Left kidney (tissue), 2 donors: ENCODE data around the gene NELL2. TPM values are rescaled to one million over a fixed set of nuclear protein-coding genes. Genes with fewer than 3 reads are reported as not detected.
"Not testable (repeated sequence)": the region's sequence is repeated elsewhere in the genome, so short reads cannot be mapped to it uniquely, and the experiment has no call there.

Experiments used
- DNase-seq: peaks from one replicate; pipeline ENCODE4 v3.0.0-alpha.2; 2013
- polyA plus RNA-seq: library from polyadenylated mRNA; unstranded; fragments of 120-200 nt; gene quantifications from one replicate; pipeline ENCODE4 v1.2.1, GENCODE V29; 2013; ENCODE audit not compliant: insufficient read length

Gene NELL2
- polyA plus RNA-seq, 1 donor = 26.0 TPM

DNA sequence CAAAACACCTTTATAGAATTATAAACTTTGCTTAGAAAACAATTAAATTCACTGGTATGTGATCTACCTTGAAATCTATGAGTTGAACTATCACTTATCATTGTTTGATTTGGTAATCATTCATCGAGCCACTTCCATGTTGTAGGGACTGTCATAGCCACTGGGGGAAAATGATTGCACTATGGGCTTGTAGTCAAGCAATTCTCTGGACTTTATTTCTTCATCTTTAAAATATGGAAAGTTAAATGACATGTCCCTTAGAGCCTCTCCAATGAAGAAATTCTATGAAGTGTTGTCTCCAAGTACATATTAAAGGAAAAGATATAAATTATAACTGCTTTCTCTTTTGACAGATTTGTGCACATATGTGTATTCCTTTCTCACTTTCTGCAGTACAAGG lies 97.3 kb downstream of the NELL2 start:
- no peak for DNase-seq

DNA sequence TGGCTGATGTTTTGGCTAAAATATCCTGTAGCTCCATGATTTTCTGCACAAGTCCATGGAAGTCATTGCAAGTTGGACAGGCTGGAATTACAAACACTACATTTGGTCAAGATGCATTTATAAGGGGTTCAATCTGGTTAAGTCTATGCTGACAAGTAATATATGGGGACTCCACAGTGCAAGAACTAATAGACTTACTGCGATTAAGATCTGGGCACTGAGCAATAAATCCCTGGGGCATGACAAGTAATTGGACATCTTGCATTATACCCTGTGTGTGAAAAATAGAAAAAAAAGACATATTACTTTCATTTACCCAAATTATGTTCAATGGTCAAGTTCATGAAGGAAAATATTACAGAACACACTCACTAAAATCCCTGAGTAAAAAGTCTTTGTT lies 99.1 kb downstream of the NELL2 start:
- no peak for DNase-seq

DNA sequence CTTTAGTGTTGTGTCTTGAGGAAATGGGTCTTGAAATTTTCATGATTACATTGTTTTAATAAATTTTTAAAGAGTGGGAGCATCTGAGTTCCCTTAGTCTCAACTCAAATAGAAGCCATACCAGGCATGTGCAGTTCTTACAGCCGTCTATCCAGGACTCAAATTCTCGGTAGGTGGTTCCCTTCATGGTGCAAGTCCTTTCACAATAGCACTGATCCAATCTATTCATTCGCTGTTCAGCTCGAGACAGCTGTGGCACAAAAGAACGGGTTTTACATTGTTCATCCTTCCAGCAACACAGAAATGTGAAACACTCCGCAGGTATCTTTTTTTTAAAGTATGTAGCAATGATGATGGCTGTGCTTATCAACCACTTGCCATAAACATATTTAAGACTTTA lies 100.2 kb downstream of the NELL2 start:
- DNase-seq = no peak

DNA sequence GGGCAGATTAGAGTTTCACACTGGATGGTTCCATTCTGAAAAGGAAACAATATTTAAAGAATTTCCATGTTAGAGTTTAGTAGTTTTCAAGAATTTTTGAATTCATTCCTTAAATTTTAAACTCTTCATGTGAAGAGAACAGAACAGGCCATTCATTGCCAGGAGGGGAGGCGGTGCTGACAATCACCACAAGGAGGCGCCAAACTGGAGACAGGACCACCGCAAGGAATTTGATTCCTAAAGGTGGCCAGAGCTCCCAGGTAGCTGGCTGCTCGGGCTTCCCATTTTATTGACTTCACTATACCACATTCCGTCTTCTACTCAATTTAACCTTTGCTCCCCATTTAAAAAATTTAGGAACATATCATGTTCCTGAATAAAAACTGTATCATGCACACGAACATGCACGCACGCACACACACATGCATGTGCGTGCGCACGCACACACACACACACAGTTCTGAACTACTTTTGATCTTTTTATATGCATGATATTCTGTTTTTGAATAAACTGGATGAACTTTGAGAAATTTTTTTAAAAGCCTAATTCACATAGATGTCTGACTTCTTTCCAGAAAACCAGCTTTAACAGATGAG lies 101.2 kb downstream of the NELL2 start:
- DNase-seq = no peak

DNA sequence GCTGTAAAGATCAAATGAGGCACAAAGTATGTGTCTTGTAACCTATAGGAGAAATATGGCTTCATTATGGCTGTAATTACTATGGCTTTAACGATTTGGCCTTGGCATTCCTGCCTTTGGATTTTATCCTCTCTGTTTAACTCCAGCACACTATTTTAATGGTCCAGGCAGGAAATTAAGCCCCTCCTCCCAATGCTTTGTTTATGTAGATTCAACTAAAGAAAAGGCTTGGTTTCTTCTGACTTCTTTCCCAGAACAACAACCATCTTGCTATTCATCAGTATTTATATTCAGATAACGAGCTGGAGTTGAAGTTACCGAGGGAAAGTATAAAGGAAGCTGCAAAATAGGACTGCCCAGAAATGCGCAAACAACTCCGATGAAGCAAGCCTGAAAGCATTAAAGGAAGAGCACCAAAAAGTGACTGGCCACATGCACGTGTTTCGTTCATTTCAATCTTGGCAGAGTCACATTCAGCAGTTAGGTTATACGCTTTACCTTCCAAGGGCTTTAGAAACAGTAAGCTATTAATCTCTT lies 104.6 kb downstream of the NELL2 start:
- no peak for DNase-seq

DNA sequence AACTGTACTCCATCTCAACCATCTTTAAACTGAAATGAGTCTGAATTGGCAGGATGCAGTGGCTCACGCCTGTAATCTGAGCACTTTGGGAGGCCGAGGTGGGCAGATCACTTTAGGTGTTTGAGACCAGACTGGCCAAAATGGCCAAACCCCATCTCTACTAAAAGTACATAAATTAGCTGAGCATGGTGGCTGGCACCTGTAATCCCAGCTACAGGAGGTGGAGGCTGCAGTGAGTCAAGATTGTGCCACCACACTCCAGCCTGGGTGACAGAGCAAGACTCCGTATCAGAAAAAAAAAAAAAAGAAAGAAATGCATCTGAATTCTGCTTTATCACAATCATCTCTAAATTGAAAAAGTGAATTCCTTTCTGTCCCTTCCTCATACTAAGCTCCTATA lies 110.3 kb downstream of the NELL2 start:
- DNase-seq = no peak

DNA sequence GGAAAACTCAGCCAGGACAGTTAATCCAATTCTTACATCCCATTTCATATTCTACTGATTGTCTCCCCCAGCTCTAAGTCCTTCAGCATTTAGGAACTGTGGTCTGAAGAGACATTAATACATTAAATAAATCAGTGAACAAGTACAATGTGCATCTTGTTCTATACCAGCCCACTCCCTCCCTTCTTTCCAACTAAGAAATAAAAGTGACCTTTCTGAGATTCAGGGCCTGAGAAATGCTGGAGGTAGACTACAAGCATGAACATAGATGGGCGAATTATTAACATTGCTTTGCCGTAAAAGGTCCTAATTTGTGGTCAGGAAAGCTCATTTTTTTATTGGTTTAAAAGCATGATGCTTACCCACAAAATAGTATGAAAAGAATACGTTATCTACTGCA lies 113.1 kb downstream of the NELL2 start:
- DNase-seq = no peak

DNA sequence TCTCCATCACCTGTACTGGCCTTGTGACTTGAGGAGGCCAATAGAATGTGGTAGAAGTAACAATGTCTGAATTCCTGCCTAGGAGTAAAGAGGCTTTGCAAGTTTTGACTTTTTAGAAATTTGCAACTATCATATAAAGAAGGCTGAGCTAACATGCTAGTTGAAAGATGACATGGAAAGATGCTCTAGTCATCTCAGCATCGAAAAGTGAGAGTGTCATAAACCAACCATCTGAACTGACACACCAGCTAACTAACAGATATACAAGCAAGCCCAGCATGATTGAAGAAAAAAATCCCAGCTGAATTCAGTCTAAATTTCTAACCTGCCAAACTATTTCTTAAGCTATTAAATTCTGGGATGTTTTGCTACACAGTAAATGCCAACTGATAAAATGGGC lies 116.8 kb downstream of the NELL2 start:
- DNase-seq = no peak

DNA sequence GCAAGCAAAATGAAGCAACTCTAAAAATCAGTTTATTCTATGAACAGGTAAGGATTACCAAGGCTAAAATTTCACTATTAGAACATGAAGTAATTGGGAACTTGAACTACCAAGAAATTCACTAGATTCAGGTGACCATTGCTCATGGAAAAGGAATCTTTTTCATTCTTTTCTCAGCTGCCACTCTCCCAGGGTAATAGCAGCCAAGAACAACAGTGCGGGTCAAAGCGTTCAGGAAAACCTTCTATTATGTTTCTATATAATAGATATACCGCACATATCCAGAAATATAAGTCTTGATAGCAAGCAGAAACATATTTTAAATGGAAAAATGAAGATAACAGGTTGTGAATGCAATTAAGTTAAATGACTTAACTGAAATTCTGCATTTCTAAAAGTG lies 125.6 kb downstream of the NELL2 start:
- no peak for DNase-seq

DNA sequence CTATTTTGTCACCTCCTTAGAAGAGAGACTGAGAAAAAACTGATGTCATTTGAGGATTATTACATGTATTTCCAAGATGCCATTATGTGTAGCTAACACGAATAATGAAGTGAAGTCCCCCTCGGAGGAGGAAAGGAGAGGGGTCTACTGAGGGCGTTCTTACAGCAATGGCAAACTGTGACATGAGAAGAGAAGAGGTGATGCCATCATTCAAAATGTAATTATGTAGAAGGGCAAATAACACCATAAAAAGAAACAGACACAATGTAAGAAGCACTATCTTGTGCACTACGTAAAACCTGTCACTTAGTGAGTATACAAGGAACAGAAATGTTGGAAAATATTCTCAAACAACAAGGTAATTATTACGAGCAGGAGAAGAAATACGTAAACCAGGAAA lies 126.5 kb downstream of the NELL2 start:
- DNase-seq = no peak

DNA sequence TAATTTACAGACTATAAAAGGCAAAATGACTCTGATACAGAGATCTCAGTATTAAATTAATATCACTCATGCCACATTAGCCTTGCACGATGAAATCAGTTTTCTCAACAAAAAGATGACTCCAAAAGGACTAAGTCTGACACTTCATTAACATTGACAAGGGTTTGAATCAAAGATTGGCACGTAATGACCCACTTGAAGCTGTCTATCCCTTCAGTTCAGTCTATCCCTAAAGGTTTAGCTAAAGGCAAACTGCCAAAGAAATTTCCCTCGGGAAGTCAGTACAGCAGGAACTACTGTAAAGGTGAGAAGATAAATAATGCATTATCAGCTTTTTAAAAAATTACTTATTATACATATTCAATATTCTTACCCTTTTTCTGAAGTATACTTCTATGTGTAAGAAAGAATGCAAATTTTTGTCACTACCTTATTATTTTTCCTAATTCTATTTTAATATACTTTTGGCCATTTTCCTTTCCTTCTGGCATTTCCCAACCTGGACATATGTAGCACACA lies 127.1 kb downstream of the NELL2 start:
- no peak for DNase-seq

DNA sequence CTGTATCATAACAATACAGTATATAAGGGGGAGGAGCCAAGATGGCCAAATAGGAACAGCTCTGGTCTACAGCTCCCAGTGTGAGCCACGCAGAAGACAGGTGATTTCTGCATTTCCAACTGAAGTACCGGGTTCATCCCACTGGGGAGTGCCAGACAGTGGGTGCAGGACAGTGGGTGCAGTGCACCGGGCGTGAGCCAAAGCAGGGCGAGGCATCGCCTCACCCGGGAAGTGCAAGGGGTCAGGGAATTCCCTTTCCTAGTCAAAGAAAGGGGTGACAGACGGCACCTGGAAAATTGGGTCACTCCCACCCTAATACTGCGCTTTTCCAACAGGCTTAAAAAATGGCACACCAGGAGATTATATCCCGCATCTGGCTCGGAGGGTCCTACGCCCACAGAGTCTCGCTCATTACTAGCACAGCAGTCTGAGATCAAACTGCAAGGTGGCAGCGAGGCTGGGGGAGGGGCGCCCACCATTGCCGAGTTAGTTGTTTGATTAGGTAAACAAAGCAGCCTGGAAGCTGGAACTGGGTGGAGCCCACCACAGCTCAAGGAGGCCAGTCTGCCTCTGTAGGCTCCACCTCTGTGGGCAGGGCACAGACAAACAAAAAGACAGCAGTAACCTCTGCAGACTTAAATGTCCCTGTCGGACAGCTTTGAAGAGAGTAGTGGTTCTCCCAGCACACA lies 134.7 kb downstream of the NELL2 start:
- not testable (repeated sequence) for DNase-seq

DNA sequence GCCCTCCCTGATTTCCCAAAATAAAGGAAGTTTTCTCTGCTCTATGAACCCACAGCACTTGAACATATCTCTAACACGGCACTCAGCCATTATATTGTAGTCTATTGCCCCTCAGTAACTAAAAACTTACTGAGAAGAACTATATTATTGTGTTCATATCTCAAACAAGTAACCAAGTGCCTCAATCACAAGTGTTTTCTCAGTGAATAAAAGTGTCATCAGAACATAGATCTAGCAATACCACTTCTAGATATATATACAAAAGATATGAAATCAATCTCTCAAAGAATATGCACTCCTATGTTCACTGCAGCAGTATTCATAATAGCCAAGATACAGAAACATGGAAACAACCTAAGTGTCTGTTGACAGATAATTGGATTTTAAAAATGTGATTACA lies 138.1 kb downstream of the NELL2 start:
- no peak for DNase-seq

DNA sequence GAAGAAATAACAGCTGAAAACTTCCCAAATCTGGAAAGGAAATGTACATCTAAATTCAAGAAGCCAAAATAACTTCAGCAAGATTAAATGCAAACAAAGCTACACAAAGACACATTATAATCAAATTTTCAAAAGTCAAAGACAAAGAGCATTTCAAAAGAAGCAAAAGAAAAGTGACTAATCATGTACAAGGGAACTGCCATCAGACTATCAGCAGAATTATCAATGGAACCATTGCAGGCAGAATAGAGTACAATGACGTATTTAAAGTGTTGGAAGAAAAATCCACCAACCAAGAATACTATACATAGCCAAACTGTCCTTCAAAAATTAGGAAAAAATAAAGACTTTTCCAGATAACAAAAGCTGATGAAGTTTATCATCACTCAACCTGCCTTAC lies 147.5 kb downstream of the NELL2 start:
- no peak for DNase-seq

DNA sequence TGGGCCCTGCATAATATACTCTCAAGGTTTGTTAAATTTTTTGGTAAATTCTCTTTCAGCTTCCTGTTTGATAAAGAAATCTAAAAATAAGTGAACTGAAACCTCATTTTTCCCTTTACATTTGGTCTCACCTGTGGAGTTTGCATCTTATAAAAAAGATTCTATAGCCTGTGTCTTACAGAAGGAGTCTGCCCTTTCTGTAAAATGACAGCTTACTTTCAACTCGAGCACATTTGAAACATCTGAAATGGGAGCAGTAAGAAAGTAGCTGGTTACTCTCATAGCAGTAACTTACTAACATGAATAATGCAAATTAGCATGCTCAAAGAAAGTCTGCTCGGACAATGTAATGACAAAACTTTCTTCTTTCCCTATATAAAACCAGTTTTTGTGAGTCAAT lies 155.8 kb downstream of the NELL2 start:
- no peak for DNase-seq

DNA sequence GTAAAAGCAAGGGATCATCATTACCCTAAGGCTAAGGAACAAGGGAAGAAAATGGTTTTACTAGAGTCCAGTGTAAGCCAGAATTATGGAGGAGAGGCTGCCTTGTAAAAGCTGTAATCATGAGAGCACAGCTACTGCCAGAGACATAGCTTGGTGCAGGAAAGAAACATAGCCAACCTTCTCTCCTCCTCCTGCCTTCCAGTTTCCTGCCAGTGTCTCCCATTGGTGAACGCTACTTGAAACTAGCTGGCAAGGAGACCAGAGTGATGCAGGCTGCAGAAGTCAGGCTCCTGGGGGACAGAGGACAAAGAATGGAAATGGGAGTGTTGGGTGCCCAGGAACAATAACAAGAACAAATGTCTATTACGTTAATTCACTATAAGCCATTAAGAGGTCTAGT lies 158.5 kb downstream of the NELL2 start:
- no peak for DNase-seq

DNA sequence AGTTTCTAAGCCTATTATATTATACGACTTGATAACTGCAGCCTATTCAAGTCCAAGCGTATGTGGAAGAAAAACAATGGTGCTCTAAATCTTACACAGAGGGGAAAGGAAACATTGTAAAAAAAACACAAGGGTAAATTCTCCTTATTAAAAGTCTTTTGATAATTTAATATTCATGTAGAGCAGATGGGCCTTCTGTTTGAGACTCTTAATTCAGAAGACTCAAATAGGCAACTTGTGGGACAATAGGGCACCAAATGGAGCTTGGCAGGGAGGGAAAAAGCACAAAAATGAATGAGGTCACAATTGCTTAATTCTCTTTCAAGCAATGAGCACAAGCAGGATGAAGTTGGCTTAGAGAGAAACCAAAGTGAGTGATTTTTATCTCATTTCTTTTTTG lies 159.4 kb downstream of the NELL2 start:
- DNase-seq = no peak

DNA sequence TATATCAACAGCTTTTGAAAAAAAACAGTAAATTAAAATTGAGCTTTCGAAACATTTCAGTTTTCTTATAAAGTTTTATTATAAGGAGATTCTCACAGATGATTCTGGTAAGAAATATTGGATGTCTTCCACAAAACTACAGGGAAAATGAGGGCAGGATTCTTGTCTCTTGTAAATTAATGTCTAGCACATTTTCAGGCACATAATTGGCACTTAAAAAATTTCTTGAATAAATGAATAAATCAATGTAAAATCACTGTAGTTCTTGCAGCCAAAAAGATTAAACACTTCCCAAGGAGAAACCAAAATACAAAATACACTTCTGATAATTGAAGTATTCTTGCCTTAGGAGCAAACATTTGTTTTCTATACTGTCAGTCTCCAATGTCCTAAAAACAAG lies 164.4 kb downstream of the NELL2 start:
- no peak for DNase-seq

DNA sequence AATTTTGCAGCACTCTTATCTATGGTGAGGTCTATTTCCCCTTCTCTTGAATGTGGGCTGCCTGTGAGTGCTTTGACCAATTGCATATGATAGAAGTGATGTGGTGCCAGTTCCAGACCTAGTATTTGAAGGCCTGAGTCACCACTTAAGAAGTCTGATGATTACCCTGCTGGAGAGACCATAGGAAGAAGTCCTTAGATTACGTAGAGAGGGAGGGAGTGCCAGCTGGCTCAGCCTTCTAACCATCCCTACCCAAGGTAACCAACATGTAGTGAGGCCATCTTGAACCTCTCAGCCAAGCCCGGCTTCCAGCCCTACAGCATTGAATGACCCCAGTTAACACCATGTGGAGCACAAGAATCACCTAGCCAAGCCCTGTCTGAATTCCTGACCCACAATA lies 166.9 kb downstream of the NELL2 start:
- DNase-seq = no peak

DNA sequence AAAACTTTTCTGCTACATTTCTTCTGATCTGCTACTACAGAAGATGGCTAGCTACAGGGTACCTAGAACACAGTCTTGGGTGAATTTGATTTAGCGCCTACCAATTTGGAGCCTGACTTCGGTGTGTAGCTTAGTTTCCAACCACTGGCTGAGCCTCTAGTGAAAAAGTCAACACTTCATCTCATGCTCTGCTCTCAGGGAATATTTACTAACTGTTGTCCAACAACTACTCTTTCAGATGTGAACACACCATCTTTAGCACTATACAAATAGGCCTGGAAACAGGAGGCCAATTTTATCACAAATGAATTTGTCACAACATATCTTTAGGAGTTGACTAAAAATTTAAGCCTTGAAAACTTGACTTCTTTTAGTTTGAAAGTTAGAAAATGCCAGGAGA lies 167.9 kb downstream of the NELL2 start:
- no peak for DNase-seq

DNA sequence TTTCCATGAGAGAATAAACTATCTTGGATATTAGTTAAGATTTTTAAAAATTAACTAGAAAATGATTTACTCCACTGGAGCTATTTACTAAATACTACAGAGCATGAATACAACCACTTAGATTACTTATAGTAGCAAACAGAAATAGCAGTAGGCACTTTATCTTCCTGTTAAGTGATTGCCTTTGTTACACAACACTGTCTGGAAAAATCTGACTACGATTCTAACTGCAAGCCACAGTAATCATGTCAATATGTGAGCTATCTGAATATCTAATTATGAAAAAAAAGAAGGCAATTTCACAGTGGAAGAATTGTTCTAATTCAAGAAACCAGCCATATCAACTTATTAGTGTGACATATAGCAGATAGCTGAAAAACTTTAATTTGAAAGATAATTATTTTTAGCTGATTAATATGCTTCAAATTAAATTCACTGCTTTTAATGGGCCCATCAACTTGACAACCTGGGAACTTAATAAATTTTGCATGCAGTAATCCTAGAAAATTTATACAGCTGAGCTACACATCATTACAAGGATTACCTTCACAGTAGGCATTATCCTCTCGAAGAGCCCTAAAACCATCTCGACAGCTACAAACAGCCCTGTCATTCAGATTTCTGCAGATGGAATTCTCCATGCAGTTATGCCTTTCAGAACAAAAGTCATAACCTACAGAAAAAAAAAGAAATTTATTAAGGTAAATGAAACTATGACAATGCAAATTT lies 172.8 kb downstream of the NELL2 start:
- no peak for DNase-seq

DNA sequence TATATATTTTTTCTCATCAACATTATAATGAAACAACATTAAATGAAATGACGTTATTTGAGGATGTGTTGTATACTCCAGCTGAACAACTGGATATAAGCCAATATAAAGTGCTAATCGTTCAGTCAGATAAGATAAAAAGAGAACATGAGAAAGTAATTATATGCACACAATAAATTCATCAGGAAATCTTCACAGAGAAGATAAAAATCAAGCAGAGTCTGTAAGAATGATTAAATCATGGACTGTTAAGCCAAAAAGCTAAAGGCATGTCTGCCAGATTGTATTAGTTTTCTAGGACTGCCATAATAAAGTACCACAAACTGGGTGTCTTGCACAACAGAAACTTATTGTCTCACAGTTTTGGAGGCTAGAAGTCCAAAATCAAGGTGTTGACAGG lies 178.6 kb downstream of the NELL2 start:
- DNase-seq = no peak

DNA sequence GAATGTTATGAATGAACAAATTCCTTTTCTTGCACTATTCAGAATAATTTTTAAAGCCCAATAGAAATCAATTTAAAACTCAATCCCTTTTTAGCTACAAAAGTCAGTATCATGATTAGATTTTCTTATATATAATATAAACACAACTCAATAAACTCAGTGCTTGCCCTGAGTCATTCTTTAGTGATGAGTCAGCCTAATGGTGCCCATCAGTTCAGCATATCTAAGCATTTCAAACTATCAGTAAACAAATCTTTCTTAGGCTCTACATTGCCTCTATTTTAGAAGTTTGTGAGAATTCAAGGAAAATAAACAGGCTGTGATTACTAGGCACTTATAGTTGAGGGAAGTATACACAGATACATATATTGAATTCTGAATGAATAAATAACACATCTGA lies 179.6 kb downstream of the NELL2 start:
- DNase-seq = no peak
